Fibroblast of pulmonary artery (primary cell): ENCODE measurements around the gene COX10.

Experiments used
- DNase-seq: peaks from one replicate; pipeline ENCODE4 v3.0.0-alpha.2; 2010; ENCODE audit warnings: low read depth
- H3K4me3 ChIP-seq: replicated peaks from 2 replicates; pipeline ENCODE4 v1.5.1; 2011; ENCODE audit warnings: low read depth, mild to moderate bottlenecking, control low read depth, low read length, moderate library complexity
- TF ChIP-seq, protein P1 (sequence below): IDR thresholded peaks from 2 replicates; pipeline ENCODE4 v1.5.1; 2011; ENCODE audit warnings: mild to moderate bottlenecking, control low read depth, low read length, inconsistent platforms; ENCODE audit errors: missing control alignments

Gene COX10

GRCh38 chr17:14119546-14119945 lies 50.2 kb downstream of the COX10 start:
- TF ChIP-seq, protein P1, sequence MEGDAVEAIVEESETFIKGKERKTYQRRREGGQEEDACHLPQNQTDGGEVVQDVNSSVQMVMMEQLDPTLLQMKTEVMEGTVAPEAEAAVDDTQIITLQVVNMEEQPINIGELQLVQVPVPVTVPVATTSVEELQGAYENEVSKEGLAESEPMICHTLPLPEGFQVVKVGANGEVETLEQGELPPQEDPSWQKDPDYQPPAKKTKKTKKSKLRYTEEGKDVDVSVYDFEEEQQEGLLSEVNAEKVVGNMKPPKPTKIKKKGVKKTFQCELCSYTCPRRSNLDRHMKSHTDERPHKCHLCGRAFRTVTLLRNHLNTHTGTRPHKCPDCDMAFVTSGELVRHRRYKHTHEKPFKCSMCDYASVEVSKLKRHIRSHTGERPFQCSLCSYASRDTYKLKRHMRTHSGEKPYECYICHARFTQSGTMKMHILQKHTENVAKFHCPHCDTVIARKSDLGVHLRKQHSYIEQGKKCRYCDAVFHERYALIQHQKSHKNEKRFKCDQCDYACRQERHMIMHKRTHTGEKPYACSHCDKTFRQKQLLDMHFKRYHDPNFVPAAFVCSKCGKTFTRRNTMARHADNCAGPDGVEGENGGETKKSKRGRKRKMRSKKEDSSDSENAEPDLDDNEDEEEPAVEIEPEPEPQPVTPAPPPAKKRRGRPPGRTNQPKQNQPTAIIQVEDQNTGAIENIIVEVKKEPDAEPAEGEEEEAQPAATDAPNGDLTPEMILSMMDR: no peak
- DNase-seq: no peak
- no peak overlapping the region for H3K4me3 ChIP-seq

DNA sequence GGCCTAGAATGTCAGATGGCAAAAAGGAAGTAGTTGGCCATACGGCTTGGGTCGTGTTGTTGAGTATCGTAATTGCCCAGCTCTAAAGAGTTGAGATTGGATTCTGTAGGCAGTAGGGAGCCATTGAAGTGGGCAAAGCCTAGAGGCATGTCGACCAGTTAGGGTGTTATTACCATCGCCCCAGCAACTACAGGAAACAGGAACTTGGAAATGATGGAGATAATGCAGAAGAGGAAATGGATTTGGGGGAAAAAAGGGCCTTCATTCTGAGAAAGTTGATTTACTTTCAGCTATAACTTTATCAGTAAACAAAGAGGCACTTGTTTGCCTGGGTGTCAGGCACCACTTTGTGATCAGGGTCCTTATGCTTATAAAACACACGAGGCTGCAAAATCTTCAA lies 52.6 kb downstream of the COX10 start:
- no peak overlapping the region for H3K4me3 ChIP-seq
- no peak for DNase-seq

GRCh38 chr17:14123619-14124278 lies 54.4 kb downstream of the COX10 start:
- TF ChIP-seq, protein P1: no peak
- no peak for DNase-seq
- no peak overlapping the region for H3K4me3 ChIP-seq

More for the DNA sequence above, 52.6 kb downstream of the COX10 start:
- TF ChIP-seq, protein P1: no peak

DNA sequence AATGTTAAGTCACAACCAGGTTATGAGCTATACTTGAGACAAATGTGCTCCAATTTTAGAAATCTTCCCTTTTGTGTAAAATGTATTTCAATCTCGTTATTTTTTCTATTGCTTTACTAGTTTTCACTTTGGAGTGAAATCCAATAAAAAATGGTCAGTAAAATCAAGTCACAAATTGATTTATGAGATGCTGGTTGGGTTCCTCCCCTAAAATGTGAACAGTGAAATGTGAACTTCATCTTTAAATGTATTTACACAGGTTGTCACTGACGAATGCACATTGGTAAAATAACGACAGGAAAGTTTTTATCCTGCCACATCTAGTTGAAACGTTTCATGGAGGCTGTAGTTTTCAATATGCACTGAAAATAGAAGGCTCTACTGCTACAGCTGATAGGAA lies 55.5 kb downstream of the COX10 start:
- TF ChIP-seq, protein P1: no peak
- H3K4me3 ChIP-seq: no peak overlapping the region
- DNase-seq: no peak

DNA sequence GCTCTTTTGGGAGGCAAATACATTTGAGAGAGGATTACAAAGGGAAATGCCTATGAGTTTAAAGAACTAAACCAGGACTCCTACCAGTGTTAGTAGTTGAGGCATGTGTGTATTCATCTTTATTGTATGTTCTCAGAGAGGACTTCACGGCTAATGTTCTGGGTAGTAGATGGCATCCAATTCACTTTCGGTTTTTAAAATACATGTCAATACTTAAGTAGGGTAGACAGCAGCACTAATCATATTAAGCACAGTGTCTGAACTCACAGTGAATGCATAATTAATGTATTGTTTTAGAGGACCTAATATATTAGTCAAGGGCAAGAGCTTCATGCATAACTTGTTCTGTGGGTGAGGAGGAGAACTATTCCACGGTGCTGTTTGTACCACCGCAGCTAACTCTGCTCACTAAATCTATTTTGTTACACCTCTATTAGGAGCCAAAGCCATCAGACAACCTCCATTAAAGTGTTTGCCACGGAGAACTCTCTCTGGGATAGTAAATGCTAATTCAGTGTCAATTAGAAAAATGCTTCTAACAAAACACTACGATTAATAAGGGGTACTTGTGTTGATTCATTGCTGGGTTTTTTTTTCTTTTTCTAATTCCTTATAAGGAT lies 56.3 kb downstream of the COX10 start:
- DNase-seq: no peak
- no peak overlapping the region for H3K4me3 ChIP-seq
- TF ChIP-seq, protein P1: no peak

GRCh38 chr17:14133104-14133503 lies 63.8 kb downstream of the COX10 start:
- DNase-seq: no peak
- TF ChIP-seq, protein P1: no peak
- H3K4me3 ChIP-seq: no peak overlapping the region

DNA sequence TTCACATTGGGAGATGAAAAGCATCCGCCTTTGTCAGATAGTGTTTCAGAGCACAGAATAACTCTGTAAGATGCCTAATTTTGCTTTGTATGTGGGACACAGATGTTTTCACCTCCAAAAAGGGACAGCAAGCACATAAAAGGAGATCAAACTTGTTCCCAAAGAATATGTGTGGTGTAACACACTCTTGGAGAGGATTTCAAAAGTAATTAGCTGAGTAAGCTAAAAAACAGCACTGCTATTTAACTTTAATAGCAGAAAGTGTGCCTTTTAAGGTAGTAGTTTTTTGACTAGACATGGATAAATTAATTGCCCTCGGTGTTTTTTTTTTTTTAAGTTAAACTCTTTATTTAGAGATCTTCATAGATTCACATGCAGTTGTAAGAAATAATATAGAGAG lies 65.2 kb downstream of the COX10 start:
- DNase-seq: no peak
- H3K4me3 ChIP-seq: no peak overlapping the region
- TF ChIP-seq, protein P1: no peak
